ENCODE measurements around the gene PLA2G4F. TPM values are rescaled to one million over a fixed set of nuclear protein-coding genes. Genes with fewer than 3 reads are reported as not detected.
A peak's percentile ranks its signal among the peaks of the same experiment; 100 is the strongest.

The PLA2G4F gene
- total RNA-seq, 1 donor: not detected

GRCh38 chr15:42107473-42107872 lies 49.0 kb downstream of the PLA2G4F start:
- DNase-seq (ENCODE audit: insufficient read length, low spot score, missing footprints): no peak
- Histone ChIP-seq H3K27ac (ENCODE audit: low read depth, low read length) (no peak overlapping the region), H3K9me3 (ENCODE audit: low read depth, low read length) (no peaks in the 10 kb centered on the region), H4K20me1 (ENCODE audit: insufficient read depth, low read length) (no peaks in the 10 kb centered on the region), H2AFZ (ENCODE audit: low read length) (no peak overlapping the region), H3K4me2 (ENCODE audit: insufficient read depth, low read length) (no peak overlapping the region), H3K36me3 (ENCODE audit: insufficient read depth, low read length) (no peaks in the 10 kb centered on the region), H3K79me2 (ENCODE audit: insufficient read depth, low read length) (no peaks in the 10 kb centered on the region), H3K4me1 (ENCODE audit: insufficient read depth, low read length) (peaks cover 3% of the 10 kb centered on the region), H3K27me3 (ENCODE audit: insufficient read depth, low read length) (peaks cover 37% of the 10 kb centered on the region), H3K4me3 (ENCODE audit: insufficient read depth, low read length) (no peak overlapping the region)
- no peak for TF ChIP-seq CTCF (IDR thresholded peaks at IDR 0.05; ENCODE audit: extremely low read depth, low read depth, low read length)

- Histone ChIP-seq H3K4me1 (ENCODE audit: insufficient read depth, low read length) (peaks cover 9% of the 10 kb centered on the region), H3K79me2 (ENCODE audit: insufficient read depth, low read length) (no peaks in the 10 kb centered on the region), H3K36me3 (ENCODE audit: insufficient read depth, low read length) (no peaks in the 10 kb centered on the region), H3K27me3 (ENCODE audit: insufficient read depth, low read length) (peaks cover 31% of the 10 kb centered on the region), H3K4me2 (ENCODE audit: insufficient read depth, low read length) (no peak overlapping the region), H4K20me1 (ENCODE audit: insufficient read depth, low read length) (no peaks in the 10 kb centered on the region), H2AFZ (ENCODE audit: low read length) (no peak overlapping the region), H3K27ac (ENCODE audit: low read depth, low read length) (no peak overlapping the region), H3K9me3 (ENCODE audit: low read depth, low read length) (no peaks in the 10 kb centered on the region), H3K4me3 (ENCODE audit: insufficient read depth, low read length) (no peak overlapping the region)
- DNase-seq (ENCODE audit: insufficient read length, low spot score, missing footprints): no peak
- TF ChIP-seq CTCF (IDR thresholded peaks at IDR 0.05; ENCODE audit: extremely low read depth, low read depth, low read length): no peak
Measured at GRCh38 chr15:42106288-42106687, 50.1 kb downstream of the PLA2G4F start.

GRCh38 chr15:42104095-42104891 lies 52.1 kb downstream of the PLA2G4F start:
- Histone ChIP-seq H3K4me3 (ENCODE audit: insufficient read depth, low read length) (no peak overlapping the region), H3K9me3 (ENCODE audit: low read depth, low read length) (no peaks in the 10 kb centered on the region), H3K4me1 (ENCODE audit: insufficient read depth, low read length) (peaks cover 9% of the 10 kb centered on the region), H2AFZ (ENCODE audit: low read length) (no peak overlapping the region), H4K20me1 (ENCODE audit: insufficient read depth, low read length) (no peaks in the 10 kb centered on the region), H3K27ac (ENCODE audit: low read depth, low read length) (no peak overlapping the region), H3K36me3 (ENCODE audit: insufficient read depth, low read length) (no peaks in the 10 kb centered on the region), H3K4me2 (ENCODE audit: insufficient read depth, low read length) (no peak overlapping the region), H3K27me3 (ENCODE audit: insufficient read depth, low read length) (peaks cover 25% of the 10 kb centered on the region), H3K79me2 (ENCODE audit: insufficient read depth, low read length) (no peaks in the 10 kb centered on the region)
- TF ChIP-seq CTCF (IDR thresholded peaks at IDR 0.05; ENCODE audit: extremely low read depth, low read depth, low read length): no peak
- DNase-seq (ENCODE audit: insufficient read length, low spot score, missing footprints): no peak

- Histone ChIP-seq H3K27ac (ENCODE audit: low read depth, low read length) (no peak overlapping the region), H3K27me3 (ENCODE audit: insufficient read depth, low read length) (peaks cover 22% of the 10 kb centered on the region), H2AFZ (ENCODE audit: low read length) (no peak overlapping the region), H3K79me2 (ENCODE audit: insufficient read depth, low read length) (no peaks in the 10 kb centered on the region), H3K36me3 (ENCODE audit: insufficient read depth, low read length) (no peaks in the 10 kb centered on the region), H3K4me1 (ENCODE audit: insufficient read depth, low read length) (peaks cover 9% of the 10 kb centered on the region), H3K4me2 (ENCODE audit: insufficient read depth, low read length) (peak overlapping the region; percentile 13), H4K20me1 (ENCODE audit: insufficient read depth, low read length) (no peaks in the 10 kb centered on the region), H3K4me3 (ENCODE audit: insufficient read depth, low read length) (no peak overlapping the region), H3K9me3 (ENCODE audit: low read depth, low read length) (no peaks in the 10 kb centered on the region)
- TF ChIP-seq CTCF (IDR thresholded peaks at IDR 0.05; ENCODE audit: extremely low read depth, low read depth, low read length): no peak
- peak; percentile 89 for DNase-seq (ENCODE audit: insufficient read length, low spot score, missing footprints)
Measured at GRCh38 chr15:42102646-42103235, 53.7 kb downstream of the PLA2G4F start.
